GM21447 (cell line): ENCODE measurements around the gene ITPRIPL2.
A peak's percentile ranks its signal among the peaks of the same experiment; 100 is the strongest.

ENCODE experiments used
- ATAC-seq: cut with Tn5 transposase; IDR thresholded peaks from one replicate; pipeline ENCODE4 v1.9.1; 2021; ENCODE audit not compliant: unreplicated experiment

Gene ITPRIPL2

DNA sequence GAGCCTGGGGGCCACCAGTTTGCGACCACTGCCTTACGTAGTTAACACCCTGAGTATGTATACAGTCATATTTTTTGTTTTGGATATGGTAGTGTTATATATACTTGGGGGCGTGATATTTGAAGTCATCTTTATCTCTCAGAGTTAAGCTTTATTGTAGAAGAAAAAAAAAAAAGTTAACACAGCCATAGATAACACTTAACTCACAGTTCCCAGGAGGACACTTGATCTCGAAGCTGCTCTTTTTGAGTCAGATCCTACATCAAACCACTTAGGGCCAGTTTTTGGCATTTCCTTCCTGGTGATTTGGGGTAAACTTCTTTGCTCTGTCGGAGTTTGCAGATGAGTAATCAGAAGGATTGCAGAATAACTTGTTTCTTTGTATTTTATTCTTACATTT lies 5.8 kb downstream of the ITPRIPL2 start:
- no peak for ATAC-seq

DNA sequence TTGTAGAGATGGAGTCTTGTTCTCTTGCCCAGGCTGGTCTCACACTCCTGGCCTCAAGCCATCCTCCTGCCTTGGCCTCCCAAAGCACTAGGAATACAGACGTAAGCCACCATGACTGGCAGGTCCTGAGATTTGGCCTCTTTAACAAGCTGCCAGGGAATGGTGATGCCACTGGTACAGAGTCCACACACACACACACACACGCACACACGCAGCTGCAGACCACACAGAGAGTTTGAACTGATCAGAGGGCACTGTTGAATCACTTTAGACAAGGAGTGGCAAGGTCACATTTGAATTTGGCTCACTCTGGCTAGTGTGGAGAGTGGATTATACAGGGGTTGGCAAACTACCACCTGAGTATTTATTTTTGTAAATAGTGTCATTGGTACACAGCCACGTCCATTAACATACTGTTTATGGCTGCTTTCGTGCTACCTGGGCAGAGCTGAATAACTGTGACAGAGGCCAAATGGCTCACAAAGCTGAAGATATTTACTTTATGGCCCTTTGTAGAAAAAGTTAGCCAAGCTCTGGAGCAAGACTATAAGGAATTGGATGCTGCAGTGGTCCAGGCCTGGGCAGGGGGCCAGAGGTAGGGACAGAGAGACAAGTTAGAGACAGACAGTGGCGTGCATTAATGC lies 9.9 kb downstream of the ITPRIPL2 start:
- no peak for ATAC-seq

DNA sequence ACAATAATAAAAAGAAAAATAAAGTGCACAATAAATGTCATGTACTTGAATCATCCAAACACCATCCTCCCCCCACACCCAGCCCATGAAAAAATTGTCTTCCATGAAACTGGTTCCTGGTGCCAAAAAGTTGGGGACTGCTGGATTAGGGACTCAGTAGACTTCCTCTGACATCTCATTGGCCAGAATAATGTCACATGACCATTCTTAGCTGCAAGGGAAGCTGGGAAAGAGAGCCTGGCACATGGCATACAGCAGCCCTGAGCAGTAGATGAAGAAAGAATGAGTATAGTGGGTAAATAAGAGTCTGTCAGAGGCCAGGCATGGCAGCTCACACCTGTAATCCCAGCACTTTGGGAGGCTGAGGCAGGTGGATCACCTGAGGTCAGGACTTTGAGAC lies 12.5 kb downstream of the ITPRIPL2 start:
- no peak for ATAC-seq

DNA sequence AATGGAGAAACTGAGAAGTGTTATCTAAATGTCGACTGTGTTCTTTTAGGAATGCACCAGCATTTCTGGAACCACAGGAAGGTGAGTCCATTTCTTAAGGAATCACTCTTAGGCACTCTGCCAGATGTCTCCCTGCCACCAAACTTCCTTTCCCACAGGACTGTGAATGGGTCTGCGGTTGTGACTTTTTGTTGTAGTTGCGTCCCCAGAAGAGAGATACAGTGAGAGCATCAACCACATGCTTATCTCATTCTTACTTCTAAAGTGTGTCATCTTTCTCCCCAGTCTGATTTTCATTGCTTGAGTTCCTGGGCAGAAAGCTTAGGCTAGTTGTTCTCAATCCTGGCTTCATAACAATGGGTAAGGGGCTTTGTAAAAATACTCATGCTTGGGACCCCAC lies 13.4 kb downstream of the ITPRIPL2 start:
- ATAC-seq, result peak; percentile 33

DNA sequence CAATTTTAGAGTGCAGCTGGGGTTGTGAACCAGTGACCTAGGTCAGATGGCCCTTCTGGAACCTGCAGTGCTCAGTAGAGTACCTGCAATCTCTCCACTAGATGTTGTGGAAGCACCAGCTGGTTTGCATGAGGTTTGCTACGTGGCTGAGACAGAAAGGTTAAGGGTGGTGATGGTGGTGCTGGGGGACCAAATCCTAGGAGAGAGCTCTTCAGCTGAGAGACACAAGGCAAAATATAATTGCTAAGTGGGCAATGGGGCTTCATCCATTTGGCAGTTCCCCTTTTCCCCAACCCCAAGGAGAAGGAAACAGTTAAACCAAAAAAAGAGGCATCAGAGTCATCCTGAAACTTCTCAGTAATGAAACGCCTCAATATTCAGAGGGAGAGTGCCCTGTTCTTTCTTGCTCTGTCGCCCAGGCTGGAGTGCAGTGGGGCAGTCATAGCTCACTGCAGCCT lies 13.9 kb downstream of the ITPRIPL2 start:
- peak; percentile 58 for ATAC-seq

DNA sequence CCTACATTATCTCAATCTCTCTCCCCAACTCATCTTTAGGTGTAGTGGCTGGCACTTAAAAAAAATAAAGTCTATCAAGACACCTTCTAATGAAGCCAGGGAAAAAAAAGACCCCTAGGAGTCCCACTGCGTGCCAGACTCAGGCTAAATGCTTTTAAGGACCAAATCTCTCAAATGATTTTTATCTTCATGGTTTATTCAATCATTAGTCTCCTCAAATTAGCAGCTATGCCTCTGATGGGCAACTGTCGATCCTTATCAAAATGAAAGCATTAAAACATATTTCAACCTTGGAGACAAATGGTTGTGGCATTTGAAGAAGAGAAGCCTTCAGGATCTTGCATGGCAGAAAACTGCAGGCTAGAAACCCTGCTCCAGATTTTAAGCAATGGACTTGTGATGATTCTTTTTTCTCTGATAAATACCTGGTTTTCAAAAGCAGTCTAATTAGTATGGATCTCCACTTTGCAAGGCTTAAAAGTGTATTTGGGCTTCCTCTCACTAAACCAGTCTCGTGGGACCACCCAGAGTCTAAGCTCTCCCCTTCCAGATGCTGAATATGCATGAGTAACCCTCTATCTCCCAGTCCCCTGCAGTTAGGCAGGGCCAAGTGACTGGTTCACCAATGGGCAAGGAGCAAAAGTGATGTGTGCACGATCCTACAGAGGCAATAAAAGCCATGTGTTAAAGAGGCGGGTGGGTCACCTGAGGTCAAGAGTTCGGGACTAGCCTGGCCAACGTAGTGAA lies 14.9 kb downstream of the ITPRIPL2 start:
- no peak for ATAC-seq

DNA sequence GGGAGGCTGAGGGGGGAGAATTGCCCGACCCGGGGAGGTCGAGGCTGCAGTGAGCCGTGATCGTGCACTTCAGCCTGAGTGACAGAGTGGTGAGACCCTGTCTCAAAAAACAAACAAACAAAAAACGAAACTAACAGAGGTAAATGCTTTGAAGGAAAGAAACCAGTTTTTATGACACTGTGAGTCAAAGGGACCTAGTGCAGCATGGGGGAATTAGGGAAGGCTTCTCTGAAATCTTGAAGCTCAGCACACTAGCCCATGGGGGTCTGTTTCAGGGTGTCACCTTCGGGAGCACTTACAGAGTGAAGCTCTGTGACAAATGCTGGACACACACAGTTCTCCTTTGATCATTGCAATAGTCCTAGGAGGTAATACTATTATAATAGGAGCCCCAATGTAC lies 16.6 kb downstream of the ITPRIPL2 start:
- ATAC-seq, result no peak

DNA sequence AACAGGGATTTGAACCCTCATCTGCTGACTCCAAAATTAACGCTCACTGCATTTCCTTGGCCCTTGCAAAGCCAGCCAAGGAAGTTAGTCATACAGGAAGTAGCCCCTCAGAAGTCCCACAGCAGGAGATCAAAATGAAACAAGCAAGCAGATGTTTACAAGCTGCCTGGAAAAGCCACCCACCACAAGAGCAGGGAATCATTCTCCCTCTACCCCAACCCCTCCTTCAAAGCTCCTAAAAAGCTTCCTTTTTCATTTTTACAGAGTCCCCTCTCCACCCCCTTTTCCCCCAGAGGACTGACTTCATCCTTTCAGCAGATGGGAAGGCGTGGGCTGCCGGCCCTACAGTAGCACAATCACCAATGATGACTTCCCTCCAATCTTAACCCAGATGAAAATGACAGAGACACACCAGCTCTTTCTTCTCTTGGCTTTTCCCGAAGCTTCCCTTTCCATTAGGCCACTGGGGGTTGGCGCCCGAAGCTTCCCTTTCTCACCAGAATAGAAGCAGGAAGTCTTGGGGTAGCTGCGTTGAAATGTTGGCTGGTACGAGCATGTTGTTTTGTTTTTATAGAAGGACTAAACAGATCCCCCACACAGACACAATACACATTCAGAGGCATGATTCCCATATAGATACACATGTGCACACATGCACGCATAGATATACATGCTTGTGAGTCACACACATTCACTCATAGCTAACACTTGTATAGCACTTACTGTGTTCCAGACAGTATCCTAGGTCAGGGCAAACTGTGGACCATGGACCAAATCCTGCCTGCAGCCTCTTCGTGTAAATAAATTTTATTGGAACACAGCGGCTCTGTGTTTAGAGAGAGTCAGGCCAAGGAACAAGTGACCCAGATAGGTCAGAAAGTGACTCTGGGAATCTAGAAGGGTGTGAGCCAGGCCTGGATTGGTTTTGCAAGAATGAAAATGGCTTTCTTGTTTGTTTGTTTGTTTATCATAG lies 17.4 kb downstream of the ITPRIPL2 start:
- ATAC-seq, result no peak

DNA sequence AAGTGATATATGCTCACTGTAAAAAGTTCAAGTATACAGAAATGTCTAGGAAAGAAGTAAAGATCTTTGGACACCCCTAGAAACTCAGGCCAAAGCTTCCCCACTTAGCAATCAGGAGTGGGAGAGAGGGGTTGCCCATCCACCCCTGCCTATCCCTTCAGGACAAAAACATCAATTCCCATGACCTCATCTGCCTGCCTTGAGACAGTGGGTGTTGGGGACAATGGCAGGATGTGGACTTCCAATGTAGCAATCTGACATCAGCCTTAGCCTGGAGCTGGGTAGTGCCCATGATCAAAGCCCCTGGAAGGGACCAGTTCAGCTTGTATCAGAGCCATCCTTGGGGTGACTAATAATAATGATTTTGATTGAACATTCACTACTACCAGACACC lies 18.1 kb downstream of the ITPRIPL2 start:
- no peak for ATAC-seq

DNA sequence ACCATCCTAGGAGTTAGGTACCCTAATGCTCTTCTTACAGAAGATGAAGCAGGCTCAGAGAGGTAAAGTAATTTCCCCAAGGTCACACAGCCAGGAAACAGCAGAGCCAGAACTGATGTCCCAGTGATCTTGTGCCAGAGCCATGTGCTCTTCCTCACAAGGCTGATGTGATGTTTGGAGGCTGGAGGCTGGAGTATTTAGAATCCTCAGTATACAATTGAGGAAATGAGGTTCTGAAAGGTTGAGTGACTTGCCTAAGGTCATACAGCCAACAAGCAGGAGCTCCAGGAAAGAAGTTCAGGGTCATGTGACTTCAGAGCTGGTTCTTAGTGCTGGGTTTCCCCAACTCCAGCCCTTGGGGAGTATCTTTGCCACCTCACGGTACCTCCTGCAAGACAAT lies 18.5 kb downstream of the ITPRIPL2 start:
- ATAC-seq, result no peak

DNA sequence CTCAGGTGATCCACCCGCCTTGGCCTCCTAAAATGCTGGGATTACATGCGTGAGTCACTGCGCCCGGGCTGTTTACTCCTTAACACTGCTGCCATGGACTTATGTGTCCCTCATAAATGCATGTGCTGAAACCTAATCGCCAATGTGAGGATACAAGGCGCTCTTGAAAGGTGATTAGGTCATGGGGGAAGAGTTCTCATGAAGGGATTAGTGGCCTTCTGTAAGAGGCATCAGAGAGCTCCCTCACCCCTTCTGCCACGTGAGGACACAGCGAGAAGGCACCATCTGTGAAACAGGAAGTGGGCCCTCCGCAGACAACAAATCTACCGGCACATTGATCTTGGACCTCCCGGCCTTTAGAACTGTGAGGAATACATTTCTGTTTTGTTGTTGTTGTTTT lies 19.1 kb downstream of the ITPRIPL2 start:
- ATAC-seq, result no peak

DNA sequence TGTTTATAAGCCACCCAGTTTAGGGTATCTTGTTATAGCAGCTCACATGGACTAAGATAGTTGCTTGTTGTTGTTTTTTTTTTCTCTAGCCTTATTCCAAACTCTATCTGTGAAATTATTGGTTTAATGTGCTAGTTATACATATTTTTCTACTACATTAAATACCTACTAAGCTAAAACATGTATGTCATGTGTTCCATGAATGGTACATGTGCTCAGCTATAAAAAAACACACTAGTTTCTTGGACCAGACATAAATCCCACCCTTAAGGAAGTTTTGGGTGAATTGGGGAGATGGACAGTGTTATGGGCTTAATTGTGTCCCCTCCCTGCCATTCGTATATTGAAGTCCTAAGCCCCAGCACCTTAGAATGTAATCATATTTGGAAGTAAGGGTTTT lies 19.8 kb downstream of the ITPRIPL2 start:
- ATAC-seq, result no peak

DNA sequence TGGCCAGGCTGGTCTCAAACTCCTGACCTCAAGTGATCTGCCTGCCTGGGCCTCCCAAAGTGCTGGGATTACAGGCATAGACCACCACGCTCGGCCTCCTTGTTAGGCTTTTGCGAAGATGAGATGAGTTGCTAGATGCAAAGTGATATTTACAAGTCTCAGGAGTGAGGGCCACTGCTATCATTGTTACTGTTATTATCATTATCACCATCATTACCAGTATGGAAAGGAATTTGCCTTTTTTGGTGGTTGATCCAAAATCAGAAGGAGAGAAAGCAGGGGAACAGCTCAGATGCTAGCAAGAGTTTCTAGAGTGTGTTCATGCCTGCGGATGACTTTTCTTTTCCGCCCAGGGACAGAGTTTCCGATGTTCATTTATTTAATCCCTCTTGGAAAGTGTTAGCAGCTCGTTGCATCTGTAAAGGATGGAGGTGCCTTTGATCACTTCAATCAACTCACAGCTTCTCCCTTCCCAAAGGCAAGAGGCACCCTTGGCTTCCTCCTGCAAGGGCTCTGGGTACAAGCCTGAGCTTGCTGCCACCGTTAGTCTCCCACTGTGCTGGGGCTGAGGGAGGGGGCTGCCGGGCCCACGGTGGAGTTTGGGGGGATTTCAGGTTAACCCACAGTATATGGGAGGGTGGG lies 21.6 kb downstream of the ITPRIPL2 start:
- ATAC-seq, result no peak

DNA sequence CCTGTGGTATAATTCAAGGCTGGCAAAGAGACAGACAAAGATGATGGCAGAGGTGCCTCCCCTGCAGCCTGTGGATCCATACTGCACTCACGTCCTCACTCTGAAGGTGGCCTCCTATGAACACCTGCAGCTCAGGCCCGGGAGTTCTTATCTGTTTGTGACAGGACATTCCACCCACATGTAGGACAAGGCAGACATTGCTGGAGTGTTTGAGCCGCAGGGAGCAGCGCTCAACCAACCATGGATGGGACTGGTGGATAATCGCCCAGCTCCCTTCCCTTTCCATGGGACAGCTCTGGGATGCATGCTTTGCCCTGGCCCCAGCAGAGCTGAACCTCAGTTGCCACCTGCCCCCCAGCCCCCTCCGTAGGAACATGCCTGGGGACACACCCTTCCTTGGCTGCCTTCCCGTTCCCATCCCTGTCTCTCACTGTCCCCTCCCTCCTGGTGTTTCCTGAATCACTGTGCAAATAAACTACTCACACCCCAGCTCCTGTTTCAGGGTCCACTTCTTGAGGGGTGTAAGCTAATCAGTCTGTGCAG lies 22.2 kb downstream of the ITPRIPL2 start:
- no peak for ATAC-seq

DNA sequence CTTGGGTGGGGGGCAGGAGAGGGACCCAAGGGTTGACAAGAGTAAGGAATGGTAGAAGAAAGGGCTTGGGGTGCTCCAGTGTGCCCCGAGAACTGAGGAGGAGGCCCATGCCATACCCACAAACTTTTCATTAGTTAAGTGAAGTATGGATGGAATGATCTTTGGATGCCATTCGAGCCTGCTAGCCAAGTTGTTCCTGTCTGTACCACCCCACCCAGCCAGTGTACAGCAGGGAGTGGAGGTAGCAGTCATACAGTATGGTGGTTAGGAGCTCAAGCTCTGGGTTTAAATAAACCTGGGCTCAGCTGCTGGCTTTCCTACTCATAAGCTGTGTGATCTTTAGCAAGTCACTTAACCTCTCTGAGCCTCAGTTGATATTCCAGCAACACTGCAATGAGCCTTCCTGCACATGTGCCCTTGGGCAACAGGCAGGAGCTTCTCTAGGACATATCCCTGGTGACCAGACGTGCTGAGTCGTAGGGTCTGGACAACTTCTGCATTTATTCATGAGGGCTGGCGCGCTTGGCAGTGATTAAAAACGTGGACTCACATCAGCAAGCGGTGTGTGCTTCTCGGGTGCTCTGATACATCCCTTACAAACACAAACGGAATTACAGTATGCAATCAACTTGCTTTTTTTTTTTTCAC lies 22.9 kb downstream of the ITPRIPL2 start:
- no peak for ATAC-seq

DNA sequence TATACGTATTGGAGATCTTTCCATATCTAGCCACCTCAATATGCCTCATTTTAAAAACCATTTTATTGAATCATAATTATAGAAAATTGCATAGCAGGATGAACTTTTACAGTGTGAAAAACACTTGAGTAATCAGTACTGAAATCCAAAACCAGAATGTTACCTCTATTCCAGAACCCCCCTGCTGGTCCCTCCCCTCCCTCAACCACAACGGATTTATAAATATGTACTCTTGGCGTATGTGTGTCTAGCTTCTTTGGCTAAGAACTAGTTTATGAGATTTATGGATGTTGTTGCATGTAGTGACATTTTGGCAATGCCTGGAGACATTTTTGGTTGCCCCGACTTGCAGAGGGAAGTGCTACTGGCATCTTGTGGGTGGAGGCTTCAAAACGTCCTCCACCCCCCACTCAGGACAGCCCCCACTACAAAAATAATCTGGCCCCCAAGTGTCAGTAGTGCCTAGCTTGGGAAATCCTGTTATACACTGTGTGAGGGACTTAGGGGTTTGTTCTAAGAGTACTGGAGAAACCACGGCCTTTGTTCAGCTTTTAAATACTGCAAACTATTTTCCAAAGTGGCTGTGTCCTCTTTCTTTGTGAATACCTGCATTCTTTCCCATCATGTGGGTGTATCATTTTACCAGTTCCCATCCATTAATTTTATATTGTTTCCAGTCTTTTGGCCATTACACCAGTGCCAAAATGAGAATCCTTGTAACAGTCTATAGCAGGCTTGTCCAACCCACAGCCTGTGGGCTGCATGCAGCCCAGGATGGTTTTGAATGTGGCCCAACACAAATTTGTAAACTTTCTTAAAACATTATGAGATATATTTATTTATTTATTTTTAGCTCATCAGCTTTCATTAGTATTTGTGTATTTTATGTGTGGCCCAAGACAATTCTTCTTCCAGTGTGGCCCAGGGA lies 23.7 kb downstream of the ITPRIPL2 start:
- ATAC-seq, result no peak

DNA sequence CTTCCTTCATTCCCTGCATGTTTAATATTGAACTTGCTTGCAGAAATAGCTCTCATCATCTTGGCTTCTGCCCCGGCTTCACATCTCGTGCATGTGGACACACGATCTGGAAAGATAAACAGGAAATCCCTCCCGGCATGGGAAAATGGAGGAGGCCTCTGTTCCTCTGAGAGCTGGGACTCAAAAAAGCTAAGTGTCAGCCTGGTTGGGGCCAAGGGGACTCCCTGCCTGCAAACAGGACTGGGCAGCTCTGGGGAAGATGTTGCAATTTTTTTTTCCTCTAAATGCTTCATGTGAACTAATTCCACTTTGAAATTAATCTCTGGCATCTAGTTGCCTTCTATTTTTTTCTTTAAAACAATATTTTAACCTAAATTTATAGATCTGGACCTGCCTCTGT lies 24.8 kb downstream of the ITPRIPL2 start:
- no peak for ATAC-seq

DNA sequence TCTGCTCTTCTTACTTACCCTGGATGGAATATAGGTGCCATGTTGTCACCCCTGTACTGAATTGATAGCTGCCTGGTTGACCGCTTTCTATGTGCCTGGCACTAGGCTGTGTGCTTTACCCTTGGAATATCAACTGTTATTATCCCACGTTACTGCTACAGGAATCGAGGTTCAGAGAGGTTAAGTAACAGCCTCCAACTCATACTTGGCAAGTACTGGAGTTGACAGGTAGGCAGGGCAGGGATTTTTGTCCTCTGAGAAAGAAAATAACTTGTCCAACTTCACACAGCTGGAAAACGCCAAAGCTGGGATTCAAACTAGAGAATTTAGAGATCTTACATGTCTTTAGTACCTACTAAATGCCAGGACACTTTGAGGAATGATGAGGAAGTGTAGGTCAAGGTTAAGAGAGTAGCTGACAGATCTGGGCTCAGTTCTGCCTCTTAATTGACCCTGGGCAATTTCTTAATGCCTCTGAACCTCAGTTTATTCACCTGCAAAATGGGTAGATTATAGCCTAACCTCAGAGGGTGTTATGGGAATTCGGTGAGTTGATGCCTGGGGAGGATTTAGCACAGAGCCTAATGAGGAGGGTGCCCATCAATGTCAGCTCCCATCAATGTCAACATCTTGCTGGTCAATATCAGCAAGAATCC lies 25.8 kb downstream of the ITPRIPL2 start:
- ATAC-seq, result no peak

DNA sequence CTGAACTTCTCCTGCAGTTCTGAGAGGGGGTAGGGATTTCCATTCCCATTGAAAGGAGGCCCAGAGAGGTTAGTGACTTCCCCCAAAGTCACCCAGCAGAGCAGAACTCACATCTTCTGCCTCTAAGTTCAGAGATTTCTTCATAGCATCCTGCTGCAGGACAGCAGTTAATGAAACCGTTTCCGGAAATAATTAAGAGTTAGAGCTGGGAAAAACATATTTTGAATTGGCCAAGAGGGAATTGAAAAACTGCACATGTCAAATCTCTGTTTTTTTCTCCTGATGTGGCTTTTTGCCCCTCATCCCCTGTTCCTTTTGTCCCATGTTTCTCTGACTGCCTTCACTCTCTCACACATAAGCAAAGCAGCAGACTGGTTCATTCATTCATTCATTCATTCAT lies 26.6 kb downstream of the ITPRIPL2 start:
- no peak for ATAC-seq
